ENCODE data around the gene ABLIM2.
"Not testable (repeated sequence)": the region's sequence is repeated elsewhere in the genome, so short reads cannot be mapped to it uniquely, and the experiment has no call there.

The ABLIM2 gene

GRCh38 chr4:8150152-8151090 is 8.2 kb downstream of the ABLIM2 start:
- Histone ChIP-seq H3K4me1 (ENCODE audit: insufficient read depth, low read length) (peaks cover 10% of the 10 kb centered on the region), H3K9me3 (ENCODE audit: control insufficient read depth, insufficient read depth, low read length) (no peaks in the 10 kb centered on the region), H3K9ac (ENCODE audit: low read depth, low read length) (no peak overlapping the region), H3K36me3 (ENCODE audit: insufficient read depth, low read length) (no peaks in the 10 kb centered on the region)

- H3K4me1 ChIP-seq (ENCODE audit: insufficient read depth, low read length) = peaks cover 13% of the 10 kb centered on the region
- no peaks in the 10 kb centered on the region for H3K36me3 ChIP-seq (ENCODE audit: insufficient read depth, low read length)
- no peaks in the 10 kb centered on the region for H3K9me3 ChIP-seq (ENCODE audit: control insufficient read depth, insufficient read depth, low read length)
- no peak overlapping the region for H3K9ac ChIP-seq (ENCODE audit: low read depth, low read length)
These were observed 8.9 kb downstream of the ABLIM2 start for GRCh38 chr4:8149664-8150063.

- Histone ChIP-seq H3K9ac (ENCODE audit: low read depth, low read length) (no peak overlapping the region), H3K36me3 (ENCODE audit: insufficient read depth, low read length) (no peaks in the 10 kb centered on the region), H3K4me1 (ENCODE audit: insufficient read depth, low read length) (peaks cover 20% of the 10 kb centered on the region), H3K9me3 (ENCODE audit: control insufficient read depth, insufficient read depth, low read length) (no peaks in the 10 kb centered on the region)
These were observed 9.7 kb downstream of the ABLIM2 start for GRCh38 chr4:8148785-8149435.

- no peaks in the 10 kb centered on the region for H3K36me3 ChIP-seq (ENCODE audit: insufficient read depth, low read length)
- no peaks in the 10 kb centered on the region for H3K9me3 ChIP-seq (ENCODE audit: control insufficient read depth, insufficient read depth, low read length)
- H3K9ac ChIP-seq (ENCODE audit: low read depth, low read length) = no peak overlapping the region
- H3K4me1 ChIP-seq (ENCODE audit: insufficient read depth, low read length) = peaks cover 27% of the 10 kb centered on the region
These were observed 10.5 kb downstream of the ABLIM2 start for GRCh38 chr4:8148159-8148558.

GRCh38 chr4:8147231-8147970 is 11.2 kb downstream of the ABLIM2 start:
- Histone ChIP-seq H3K9ac (ENCODE audit: low read depth, low read length) (no peak overlapping the region), H3K36me3 (ENCODE audit: insufficient read depth, low read length) (no peaks in the 10 kb centered on the region), H3K4me1 (ENCODE audit: insufficient read depth, low read length) (peaks cover 28% of the 10 kb centered on the region), H3K9me3 (ENCODE audit: control insufficient read depth, insufficient read depth, low read length) (no peaks in the 10 kb centered on the region)

- H3K4me1 ChIP-seq (ENCODE audit: insufficient read depth, low read length) = peaks cover 28% of the 10 kb centered on the region
- H3K9me3 ChIP-seq (ENCODE audit: control insufficient read depth, insufficient read depth, low read length) = no peaks in the 10 kb centered on the region
- no peak overlapping the region for H3K9ac ChIP-seq (ENCODE audit: low read depth, low read length)
- no peaks in the 10 kb centered on the region for H3K36me3 ChIP-seq (ENCODE audit: insufficient read depth, low read length)
These were observed 12.5 kb downstream of the ABLIM2 start for GRCh38 chr4:8146157-8146556.

GRCh38 chr4:8144359-8144758 is 14.3 kb downstream of the ABLIM2 start:
- H3K36me3 ChIP-seq (ENCODE audit: insufficient read depth, low read length) = no peaks in the 10 kb centered on the region
- H3K9me3 ChIP-seq (ENCODE audit: control insufficient read depth, insufficient read depth, low read length) = no peaks in the 10 kb centered on the region
- H3K9ac ChIP-seq (ENCODE audit: low read depth, low read length) = no peak overlapping the region
- peaks cover 28% of the 10 kb centered on the region for H3K4me1 ChIP-seq (ENCODE audit: insufficient read depth, low read length)

- Histone ChIP-seq H3K9ac (ENCODE audit: low read depth, low read length) (no peak overlapping the region), H3K4me1 (ENCODE audit: insufficient read depth, low read length) (peaks cover 22% of the 10 kb centered on the region), H3K36me3 (ENCODE audit: insufficient read depth, low read length) (no peaks in the 10 kb centered on the region), H3K9me3 (ENCODE audit: control insufficient read depth, insufficient read depth, low read length) (no peaks in the 10 kb centered on the region)
These were observed 15.0 kb downstream of the ABLIM2 start for GRCh38 chr4:8143392-8144140.

- Histone ChIP-seq H3K4me1 (ENCODE audit: insufficient read depth, low read length) (peaks cover 20% of the 10 kb centered on the region), H3K9me3 (ENCODE audit: control insufficient read depth, insufficient read depth, low read length) (no peaks in the 10 kb centered on the region), H3K9ac (ENCODE audit: low read depth, low read length) (no peak overlapping the region)
These were observed 16.1 kb downstream of the ABLIM2 start for GRCh38 chr4:8142556-8142955.

GRCh38 chr4:8141935-8142334 is 16.7 kb downstream of the ABLIM2 start:
- H3K9ac ChIP-seq (ENCODE audit: low read depth, low read length) = no peak overlapping the region
- no peaks in the 10 kb centered on the region for H3K36me3 ChIP-seq (ENCODE audit: insufficient read depth, low read length)
- no peaks in the 10 kb centered on the region for H3K9me3 ChIP-seq (ENCODE audit: control insufficient read depth, insufficient read depth, low read length)
- H3K4me1 ChIP-seq (ENCODE audit: insufficient read depth, low read length) = peaks cover 18% of the 10 kb centered on the region

More at GRCh38 chr4:8142556-8142955, 16.1 kb downstream of the ABLIM2 start:
- H3K36me3 ChIP-seq (ENCODE audit: insufficient read depth, low read length) = no peaks in the 10 kb centered on the region

GRCh38 chr4:8140915-8141314 is 17.7 kb downstream of the ABLIM2 start:
- H3K9ac ChIP-seq (ENCODE audit: low read depth, low read length) = no peak overlapping the region
- peaks cover 18% of the 10 kb centered on the region for H3K4me1 ChIP-seq (ENCODE audit: insufficient read depth, low read length)
- no peaks in the 10 kb centered on the region for H3K9me3 ChIP-seq (ENCODE audit: control insufficient read depth, insufficient read depth, low read length)
- no peaks in the 10 kb centered on the region for H3K36me3 ChIP-seq (ENCODE audit: insufficient read depth, low read length)

GRCh38 chr4:8139726-8140125 is 18.9 kb downstream of the ABLIM2 start:
- H3K4me1 ChIP-seq (ENCODE audit: insufficient read depth, low read length) = peaks cover 17% of the 10 kb centered on the region
- H3K9ac ChIP-seq (ENCODE audit: low read depth, low read length); H3K9me3 ChIP-seq (ENCODE audit: control insufficient read depth, insufficient read depth, low read length); H3K36me3 ChIP-seq (ENCODE audit: insufficient read depth, low read length): not testable (repeated sequence)

GRCh38 chr4:8136972-8137710 is 21.5 kb downstream of the ABLIM2 start:
- H3K4me1 ChIP-seq (ENCODE audit: insufficient read depth, low read length) = peaks cover 11% of the 10 kb centered on the region
- H3K9ac ChIP-seq (ENCODE audit: low read depth, low read length) = no peak overlapping the region
- H3K36me3 ChIP-seq (ENCODE audit: insufficient read depth, low read length) = no peaks in the 10 kb centered on the region
- no peaks in the 10 kb centered on the region for H3K9me3 ChIP-seq (ENCODE audit: control insufficient read depth, insufficient read depth, low read length)

All from ES-I3 (cell line).